ENCODE data around the gene GLIPR1L2.
"Not testable (repeated sequence)": the region's sequence is repeated elsewhere in the genome, so short reads cannot be mapped to it uniquely, and the experiment has no call there.

The GLIPR1L2 gene

DNA sequence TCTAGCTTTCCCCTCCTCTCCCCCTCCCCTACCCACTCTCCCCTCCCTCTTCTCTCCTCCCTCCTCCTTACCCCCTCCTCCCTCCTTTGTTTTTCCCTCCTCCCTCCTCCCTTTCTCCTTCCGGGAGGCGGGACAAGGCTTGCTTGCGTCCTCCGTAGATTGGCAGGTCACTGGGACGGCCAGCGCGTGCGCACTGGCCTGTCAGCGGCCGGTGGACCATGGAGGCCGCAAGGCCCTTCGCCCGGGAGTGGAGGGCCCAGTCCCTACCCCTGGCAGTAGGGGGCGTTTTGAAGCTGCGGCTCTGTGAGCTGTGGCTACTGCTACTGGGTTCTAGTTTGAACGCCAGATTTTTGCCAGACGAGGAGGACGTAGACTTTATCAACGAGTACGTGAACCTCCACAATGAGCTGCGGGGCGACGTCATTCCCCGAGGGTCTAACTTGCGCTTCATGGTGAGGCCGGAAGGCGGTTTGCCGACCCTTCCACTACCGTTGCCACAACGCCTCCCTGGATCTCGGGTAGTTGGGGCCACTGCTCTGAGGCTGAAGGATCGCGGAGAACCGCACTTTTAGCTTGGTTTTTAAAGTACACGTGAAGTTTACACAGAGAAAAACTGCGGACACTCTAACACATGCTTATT, at the start of gene GLIPR1L2:
Gene GLIPR1L2 (plus strand): TSS at position 191 of the 640 bp plus-strand sequence. CDS start 28 bp downstream, at position 219.
- TF ChIP-seq, protein P1, sequence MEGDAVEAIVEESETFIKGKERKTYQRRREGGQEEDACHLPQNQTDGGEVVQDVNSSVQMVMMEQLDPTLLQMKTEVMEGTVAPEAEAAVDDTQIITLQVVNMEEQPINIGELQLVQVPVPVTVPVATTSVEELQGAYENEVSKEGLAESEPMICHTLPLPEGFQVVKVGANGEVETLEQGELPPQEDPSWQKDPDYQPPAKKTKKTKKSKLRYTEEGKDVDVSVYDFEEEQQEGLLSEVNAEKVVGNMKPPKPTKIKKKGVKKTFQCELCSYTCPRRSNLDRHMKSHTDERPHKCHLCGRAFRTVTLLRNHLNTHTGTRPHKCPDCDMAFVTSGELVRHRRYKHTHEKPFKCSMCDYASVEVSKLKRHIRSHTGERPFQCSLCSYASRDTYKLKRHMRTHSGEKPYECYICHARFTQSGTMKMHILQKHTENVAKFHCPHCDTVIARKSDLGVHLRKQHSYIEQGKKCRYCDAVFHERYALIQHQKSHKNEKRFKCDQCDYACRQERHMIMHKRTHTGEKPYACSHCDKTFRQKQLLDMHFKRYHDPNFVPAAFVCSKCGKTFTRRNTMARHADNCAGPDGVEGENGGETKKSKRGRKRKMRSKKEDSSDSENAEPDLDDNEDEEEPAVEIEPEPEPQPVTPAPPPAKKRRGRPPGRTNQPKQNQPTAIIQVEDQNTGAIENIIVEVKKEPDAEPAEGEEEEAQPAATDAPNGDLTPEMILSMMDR (conservative IDR thresholded peaks at IDR 0.05) = peak; percentile 95
- peak within 1 kb of the TSS; percentile 77 for H3K27ac ChIP-seq

DNA sequence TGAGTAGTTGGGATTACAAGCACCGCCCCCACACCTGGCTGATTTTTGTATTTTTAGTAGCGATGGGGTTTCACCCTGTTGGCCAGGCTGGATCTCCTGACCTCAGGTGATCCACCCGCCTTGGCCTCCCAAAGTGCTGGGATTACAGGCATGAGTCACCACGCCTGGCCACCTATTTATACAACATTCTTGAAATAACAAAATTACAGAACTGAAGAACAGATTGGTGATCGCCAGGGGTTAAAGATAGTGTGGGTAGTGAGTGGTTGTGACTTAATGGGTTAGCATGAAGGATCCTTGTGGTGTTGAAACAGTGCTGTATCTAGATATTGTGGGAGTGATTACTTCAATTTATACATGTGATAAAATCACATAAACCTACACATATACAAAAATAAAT, 49.0 kb upstream of the GLIPR1L2 start:
- no peak overlapping the region for H3K27ac ChIP-seq
- TF ChIP-seq, protein P1 (conservative IDR thresholded peaks at IDR 0.05) = no peak

DNA sequence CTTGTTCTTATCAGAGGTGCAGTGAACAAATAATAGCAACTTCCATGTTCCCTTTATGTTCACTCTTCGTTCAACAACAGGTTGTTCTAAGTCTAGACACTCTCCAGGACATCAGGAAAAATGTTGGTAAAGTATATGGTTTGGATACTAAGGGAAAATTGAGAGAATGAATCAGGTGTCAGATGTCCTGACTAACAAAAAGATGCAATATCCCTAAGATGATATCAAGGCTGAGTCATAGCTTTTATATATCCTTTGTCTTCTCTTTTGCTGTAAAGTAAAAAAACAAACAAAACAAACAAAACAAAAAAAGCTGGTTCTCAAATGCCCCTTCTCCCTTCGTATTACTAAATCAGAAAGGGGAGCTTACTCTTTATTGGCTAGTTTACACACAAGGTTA, 45.4 kb upstream of the GLIPR1L2 start:
- TF ChIP-seq, protein P1 (conservative IDR thresholded peaks at IDR 0.05) = no peak

DNA sequence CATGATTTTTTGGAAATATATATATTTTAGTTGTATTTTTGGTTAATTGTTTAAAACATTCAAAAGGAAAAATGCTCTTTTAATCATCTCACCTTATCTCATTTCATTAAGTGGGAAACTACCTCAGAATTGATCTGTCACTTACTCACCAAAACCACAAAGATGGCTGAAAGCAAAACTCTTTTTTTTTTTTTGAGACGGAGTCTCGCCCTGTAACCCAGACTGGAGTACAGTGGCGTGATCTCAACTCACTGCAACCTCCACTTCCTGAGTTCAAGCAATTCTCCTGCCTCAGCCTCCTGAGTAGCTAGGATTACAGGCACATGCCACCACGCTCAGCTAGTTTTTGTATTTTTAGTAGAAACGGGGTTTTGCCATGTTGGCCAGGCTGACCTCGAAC, 44.7 kb upstream of the GLIPR1L2 start:
- not testable (repeated sequence) for H3K27ac ChIP-seq

More for the DNA sequence above, 45.4 kb upstream of the GLIPR1L2 start:
- no peak overlapping the region for H3K27ac ChIP-seq

DNA sequence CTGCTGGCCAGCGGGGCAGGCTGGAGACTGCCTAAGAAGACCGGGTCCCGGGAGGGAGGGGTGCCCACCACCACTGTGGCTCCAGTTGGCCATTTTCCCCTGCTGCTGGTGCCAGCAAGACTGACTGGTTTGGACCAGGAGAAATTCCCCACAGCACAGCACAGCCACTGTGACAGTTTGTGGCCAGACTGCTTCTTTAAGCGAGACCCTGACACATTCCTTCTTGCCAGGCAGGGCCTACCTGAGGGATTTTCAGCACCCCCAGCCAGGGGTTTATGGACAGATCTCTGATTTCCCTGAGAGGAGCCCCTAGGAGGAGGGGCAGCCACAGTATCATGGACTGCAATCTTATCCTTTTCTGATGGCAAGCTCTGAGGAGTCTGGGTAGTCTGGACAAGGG, 40.9 kb upstream of the GLIPR1L2 start:
- TF ChIP-seq, protein P1 (conservative IDR thresholded peaks at IDR 0.05) = no peak
- H3K27ac ChIP-seq = no peak overlapping the region

DNA sequence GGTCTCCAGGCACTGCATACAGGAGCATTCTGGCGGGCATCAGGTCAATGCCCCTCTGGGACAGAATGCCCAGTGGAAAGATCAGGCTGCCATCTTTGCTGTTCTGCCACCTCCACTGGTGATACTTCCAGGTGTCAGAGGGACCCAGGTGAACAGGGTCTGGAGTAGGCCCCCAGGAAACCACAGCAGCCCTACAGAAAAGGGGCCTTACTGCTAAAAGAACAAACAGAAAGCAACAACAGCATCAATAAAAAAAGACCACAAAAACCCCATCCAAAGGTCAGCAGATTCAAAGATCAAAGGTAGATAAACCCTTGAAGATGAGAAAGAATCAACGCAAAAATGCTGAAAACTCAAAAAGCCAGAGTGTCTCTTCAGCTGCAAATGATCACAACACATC, 40.5 kb upstream of the GLIPR1L2 start:
- H3K27ac ChIP-seq = no peak overlapping the region
- TF ChIP-seq, protein P1 (conservative IDR thresholded peaks at IDR 0.05) = no peak

DNA sequence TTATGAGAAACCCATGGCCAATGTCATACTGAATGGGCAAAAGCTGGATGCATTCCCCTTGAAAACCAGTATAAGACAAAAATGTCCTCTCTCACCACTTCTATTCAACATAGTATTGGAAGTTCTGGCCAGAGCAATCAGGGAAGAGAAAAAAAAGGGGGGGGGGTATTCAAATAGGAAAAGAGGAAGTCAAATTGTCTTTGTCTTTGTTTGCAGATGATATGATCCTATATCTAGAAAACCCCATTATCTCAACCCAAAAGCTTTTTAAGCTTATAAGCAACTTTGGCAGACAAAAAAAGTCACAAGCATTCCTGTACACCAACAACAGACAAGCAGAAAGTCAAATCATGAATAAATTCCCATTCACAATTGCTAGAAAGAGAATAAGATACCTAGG, 36.9 kb upstream of the GLIPR1L2 start:
- no peak overlapping the region for H3K27ac ChIP-seq
- TF ChIP-seq, protein P1 (conservative IDR thresholded peaks at IDR 0.05) = no peak

DNA sequence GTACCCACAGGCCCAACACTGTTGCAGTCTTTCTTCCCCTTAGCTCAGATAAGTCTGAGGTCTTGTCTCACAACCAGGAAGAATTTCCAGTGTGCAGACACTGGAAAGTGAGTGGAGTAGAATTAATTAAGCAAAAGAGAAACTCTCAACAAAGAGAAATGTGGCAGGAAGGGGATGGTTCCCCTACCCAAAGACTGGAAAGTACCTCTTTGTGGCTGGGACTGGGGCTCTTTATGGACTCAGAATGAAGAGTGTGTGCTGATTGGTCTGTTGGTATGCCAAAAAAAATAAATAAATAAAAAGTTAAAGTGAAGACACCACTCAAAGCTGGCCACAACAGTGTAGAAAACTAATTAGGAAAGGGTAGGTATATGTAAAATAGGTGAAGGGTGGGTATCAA, 30.0 kb upstream of the GLIPR1L2 start:
- TF ChIP-seq, protein P1 (conservative IDR thresholded peaks at IDR 0.05) = no peak
- H3K27ac ChIP-seq = no peak overlapping the region
